Measurements from ENCODE around the gene ZDHHC11. TPM values are rescaled to one million over a fixed set of nuclear protein-coding genes. Genes with fewer than 3 reads are reported as not detected.
"Not testable (repeated sequence)": the region's sequence is repeated elsewhere in the genome, so short reads cannot be mapped to it uniquely, and the experiment has no call there.

ZDHHC11 gene
- total RNA-seq, 1 experiment from 2014 or later: 26.0 TPM

GRCh38 chr5:815449-815848 is 35.3 kb downstream of the ZDHHC11 start:
- BruUV-seq (replicated peaks): no TSS peak
- no peak for ATAC-seq

DNA sequence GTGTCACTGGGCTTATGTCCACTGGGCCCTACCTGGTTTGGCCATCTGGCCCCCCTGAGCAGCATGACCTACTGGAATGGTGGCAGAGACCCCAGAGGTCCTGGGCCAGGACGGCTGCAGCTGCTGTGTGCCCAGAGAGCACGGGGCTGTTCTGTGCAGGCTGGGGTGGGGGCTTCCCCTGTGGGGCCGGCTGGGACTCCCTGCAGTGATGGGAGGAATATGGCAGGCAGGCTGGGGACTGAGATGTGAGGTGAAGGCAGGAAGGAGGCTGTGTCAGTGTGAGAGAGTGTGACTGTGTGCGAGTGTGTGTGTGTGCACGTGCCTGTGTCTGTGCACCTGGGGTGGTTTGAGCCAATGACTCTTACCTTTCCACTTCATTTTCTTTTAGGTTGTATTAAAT is 37.2 kb downstream of the ZDHHC11 start:
- POLR2A ChIA-PET (ENCODE audit: unreplicated experiment); BruUV-seq (replicated peaks); CTCF ChIA-PET: not testable (repeated sequence)

More at GRCh38 chr5:815449-815848, 35.3 kb downstream of the ZDHHC11 start:
- H3K9ac ChIP-seq (ENCODE audit: low read length): no peak overlapping the region
- POLR2A ChIA-PET (ENCODE audit: unreplicated experiment): no interaction called here
- CTCF ChIA-PET: no interaction called here
- H3F3A ChIP-seq (ENCODE audit: low read length, unreplicated experiment): no peaks in the 10 kb centered on the region
- intact Hi-C loops (cut with micrococcal nuclease): no loop called here
- TF ChIP-seq EZH2 (IDR thresholded peaks at IDR 0.05; ENCODE audit: low read length, unreplicated experiment) (no peak), EZH2phosphoT487 (IDR thresholded peaks at IDR 0.05; ENCODE audit: borderline replicate concordance, low read length) (no peak), CTCF (conservative IDR thresholded peaks at IDR 0.05; ENCODE audit: low read depth, low read length) (no peak)
- H3K9me2 ChIP-seq (replicated peaks; ENCODE audit: low read length): no peaks in the 10 kb centered on the region
- no peaks in the 10 kb centered on the region for H3K4me1 ChIP-seq (ENCODE audit: insufficient read depth, low read length)
- no peaks in the 10 kb centered on the region for H3K79me2 ChIP-seq (ENCODE audit: low read length)
- H3K4me2 ChIP-seq (ENCODE audit: low read length): no peak overlapping the region
- no peak overlapping the region for H3K4me3 ChIP-seq (ENCODE audit: low read length)
- no peaks in the 10 kb centered on the region for H3K9me3 ChIP-seq (ENCODE audit: low read length)
- H3K27me3 ChIP-seq (ENCODE audit: low read length): no peaks in the 10 kb centered on the region
- DNase-seq: no peak
- no peak overlapping the region for H2AFZ ChIP-seq (ENCODE audit: low read length)
- no peaks in the 10 kb centered on the region for H3K36me3 ChIP-seq (ENCODE audit: low read depth, low read length)
- no peak overlapping the region for H3K27ac ChIP-seq (ENCODE audit: low read length)
- H4K20me1 ChIP-seq (ENCODE audit: low read length): no peaks in the 10 kb centered on the region

GRCh38 chr5:811384-811783 is 39.4 kb downstream of the ZDHHC11 start:
- H2AFZ ChIP-seq (ENCODE audit: low read length); H3K9me2 ChIP-seq (replicated peaks; ENCODE audit: low read length); intact Hi-C loops (cut with micrococcal nuclease); H3K79me2 ChIP-seq (ENCODE audit: low read length); POLR2A ChIA-PET (ENCODE audit: unreplicated experiment); H3K4me3 ChIP-seq (ENCODE audit: low read length); H3K9me3 ChIP-seq (ENCODE audit: low read length); H3K9ac ChIP-seq (ENCODE audit: low read length); ATAC-seq; H3K36me3 ChIP-seq (ENCODE audit: low read depth, low read length); H4K20me1 ChIP-seq (ENCODE audit: low read length); H3F3A ChIP-seq (ENCODE audit: low read length, unreplicated experiment); H3K27ac ChIP-seq (ENCODE audit: low read length); DNase-seq; H3K4me2 ChIP-seq (ENCODE audit: low read length); CTCF ChIA-PET; H3K4me1 ChIP-seq (ENCODE audit: insufficient read depth, low read length); BruUV-seq (replicated peaks); H3K27me3 ChIP-seq (ENCODE audit: low read length): not testable (repeated sequence)

More for the DNA sequence above, 37.2 kb downstream of the ZDHHC11 start:
- ATAC-seq; H3K4me1 ChIP-seq (ENCODE audit: insufficient read depth, low read length); H4K20me1 ChIP-seq (ENCODE audit: low read length); H3K4me2 ChIP-seq (ENCODE audit: low read length); intact Hi-C loops (cut with micrococcal nuclease); H3K4me3 ChIP-seq (ENCODE audit: low read length); DNase-seq; H3F3A ChIP-seq (ENCODE audit: low read length, unreplicated experiment); H2AFZ ChIP-seq (ENCODE audit: low read length); H3K27ac ChIP-seq (ENCODE audit: low read length); H3K9ac ChIP-seq (ENCODE audit: low read length); H3K9me3 ChIP-seq (ENCODE audit: low read length); H3K36me3 ChIP-seq (ENCODE audit: low read depth, low read length); H3K79me2 ChIP-seq (ENCODE audit: low read length); H3K27me3 ChIP-seq (ENCODE audit: low read length); H3K9me2 ChIP-seq (replicated peaks; ENCODE audit: low read length): not testable (repeated sequence)

- BruUV-seq (replicated peaks); POLR2A ChIA-PET (ENCODE audit: unreplicated experiment): not testable (repeated sequence)
Observed at GRCh38 chr5:807719-808514, 42.9 kb downstream of the ZDHHC11 start.

More at GRCh38 chr5:807719-808514, 42.9 kb downstream of the ZDHHC11 start:
- H3K36me3 ChIP-seq (ENCODE audit: low read depth, low read length); H3K4me2 ChIP-seq (ENCODE audit: low read length); H3K4me3 ChIP-seq (ENCODE audit: low read length); H3K27ac ChIP-seq (ENCODE audit: low read length); H3K79me2 ChIP-seq (ENCODE audit: low read length); H3K9me2 ChIP-seq (replicated peaks; ENCODE audit: low read length); CTCF ChIA-PET; H4K20me1 ChIP-seq (ENCODE audit: low read length); H3K27me3 ChIP-seq (ENCODE audit: low read length); H3K4me1 ChIP-seq (ENCODE audit: insufficient read depth, low read length); H3F3A ChIP-seq (ENCODE audit: low read length, unreplicated experiment); H3K9me3 ChIP-seq (ENCODE audit: low read length); H3K9ac ChIP-seq (ENCODE audit: low read length); DNase-seq; intact Hi-C loops (cut with micrococcal nuclease); H2AFZ ChIP-seq (ENCODE audit: low read length): not testable (repeated sequence)
- 0 out of 2 replicates have a peak, but pooled peaks have one; percentile 29 for ATAC-seq
